Muscle of leg (tissue), 11 donors: Measurements from ENCODE around the gene RFTN1. TPM values are rescaled to one million over a fixed set of nuclear protein-coding genes. Genes with fewer than 3 reads are reported as not detected.

ENCODE experiments used
- DNase-seq: peaks from one replicate; pipeline ENCODE4 v3.0.0; 2013
- H3K27ac ChIP-seq: one replicate; pipeline ENCODE4 v1.5.1; 2013; ENCODE audit warnings: mild to moderate bottlenecking, low read length, control low read depth
- H3K27me3 ChIP-seq: one replicate; pipeline ENCODE4 v1.6.1; 2013; ENCODE audit warnings: low read length; ENCODE audit not compliant: control insufficient read depth, insufficient read depth
- H3K36me3 ChIP-seq: one replicate; pipeline ENCODE4 v1.6.1; 2013; ENCODE audit warnings: low read length; ENCODE audit not compliant: control insufficient read depth, insufficient read depth
- H3K4me1 ChIP-seq: one replicate; pipeline ENCODE4 v1.6.1; 2013; ENCODE audit warnings: low read length; ENCODE audit not compliant: control insufficient read depth, insufficient read depth
- H3K4me3 ChIP-seq: one replicate; pipeline ENCODE4 v1.5.1; 2013; ENCODE audit warnings: low read length, control low read depth
- H3K9me3 ChIP-seq: replicated peaks from 2 replicates; pipeline ENCODE4 v1.6.1; 2013; ENCODE audit warnings: low read depth, low read length; ENCODE audit not compliant: control insufficient read depth
- WGBS: methylation state at CpG from one replicate; pipeline ENCODE4 v1.1.5; 2013; ENCODE audit warnings: missing lambda C conversion rate; ENCODE audit not compliant: insufficient coverage; 5-methylcytosine and 5-hydroxymethylcytosine counted together
- polyA plus RNA-seq, 8 donors: library from polyadenylated mRNA; unstranded; fragments of 120-200 nt; gene quantifications; one replicate each; pipeline versions ENCODE4 v1.2.1 to v1.2.3, GENCODE V29; 2013; ENCODE audit warnings: inconsistent platforms in 1 of 8, low replicate concordance in 1 of 8; ENCODE audit not compliant: insufficient read length in 8 of 8, insufficient read depth in 1 of 8
- total RNA-seq: library from RNA; stranded (reverse); fragments of 120-200 nt; gene quantifications from one replicate; pipeline ENCODE4 v1.2.4, GENCODE V29; 2013

The RFTN1 gene
- total and polyA plus RNA-seq, 9 donors = 15.0 to 19.2 (median 15.6) TPM

DNA sequence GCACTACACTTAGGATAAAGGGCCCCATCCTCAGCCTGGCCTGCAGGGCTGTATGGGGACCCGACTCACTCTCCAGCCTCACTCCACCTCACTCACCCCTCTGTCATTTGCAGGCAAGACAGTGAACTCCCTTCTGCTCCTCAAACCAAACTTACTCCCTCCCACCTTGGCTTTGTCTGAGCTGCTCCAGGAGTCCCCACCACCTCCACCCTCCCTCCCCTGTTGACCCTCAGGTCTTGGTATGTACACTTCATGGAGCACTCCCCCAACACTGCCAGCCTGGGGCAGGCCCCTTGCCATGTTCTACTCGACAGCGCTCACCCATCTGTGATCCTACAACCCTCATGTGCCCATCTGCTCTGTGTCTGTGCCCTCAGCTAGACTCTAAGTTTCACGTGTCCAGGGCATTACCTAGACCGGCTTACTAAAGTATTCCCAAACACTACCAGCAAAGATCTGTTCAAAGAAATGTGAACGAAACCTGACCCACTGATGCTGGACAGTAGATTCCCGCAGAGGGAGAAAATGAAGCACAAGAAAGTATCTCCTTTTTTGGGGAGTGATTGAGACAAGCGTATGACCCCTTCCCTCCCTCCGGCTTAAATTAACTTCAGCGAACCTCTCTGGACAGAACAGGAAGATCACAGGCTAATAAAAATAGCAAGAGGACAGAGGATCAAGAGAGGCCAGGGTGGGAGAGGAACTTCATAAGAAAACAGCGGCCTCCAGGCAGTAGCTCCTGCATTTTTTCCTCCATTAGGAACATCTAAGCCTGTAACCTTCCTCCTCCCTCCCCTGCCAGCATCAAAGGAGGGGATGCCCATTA is 113.2 kb downstream of the RFTN1 start:
- no peak for DNase-seq
- no peaks in the 10 kb centered on the region for H3K27me3 ChIP-seq
- no peak overlapping the region for H3K27ac ChIP-seq
- WGBS = 76% methylated on average over 5 of the region's 11 CpGs
- no peak overlapping the region for H3K4me3 ChIP-seq
- peaks cover 16% of the 10 kb centered on the region for H3K4me1 ChIP-seq
- H3K36me3 ChIP-seq = no peaks in the 10 kb centered on the region
- no peaks in the 10 kb centered on the region for H3K9me3 ChIP-seq

DNA sequence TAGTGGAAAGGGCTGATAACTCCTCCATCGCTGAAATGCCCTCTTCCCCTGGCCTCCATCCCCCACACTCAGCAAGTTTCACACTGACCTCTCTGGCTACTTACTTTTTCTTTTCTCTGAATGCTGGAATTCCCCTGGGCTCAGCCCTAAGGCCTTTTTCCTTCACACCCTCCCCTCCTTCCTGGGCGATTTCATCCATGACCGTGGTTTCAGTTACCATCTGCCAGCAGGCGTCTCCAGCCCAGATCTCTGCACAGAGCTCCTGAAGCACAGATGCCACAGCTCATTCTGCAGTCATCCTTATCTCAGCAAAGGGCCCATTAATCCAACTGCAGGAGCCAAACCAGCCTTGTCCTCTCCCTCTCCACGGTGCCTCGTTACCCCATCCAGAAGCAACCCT is 114.0 kb downstream of the RFTN1 start:
- Histone ChIP-seq H3K4me3 (no peak overlapping the region), H3K36me3 (no peaks in the 10 kb centered on the region), H3K9me3 (no peaks in the 10 kb centered on the region), H3K27me3 (no peaks in the 10 kb centered on the region), H3K27ac (no peak overlapping the region), H3K4me1 (peaks cover 16% of the 10 kb centered on the region)
- WGBS = 47% methylated on average over 6 of the region's 6 CpGs
- peak; percentile 44 for DNase-seq

DNA sequence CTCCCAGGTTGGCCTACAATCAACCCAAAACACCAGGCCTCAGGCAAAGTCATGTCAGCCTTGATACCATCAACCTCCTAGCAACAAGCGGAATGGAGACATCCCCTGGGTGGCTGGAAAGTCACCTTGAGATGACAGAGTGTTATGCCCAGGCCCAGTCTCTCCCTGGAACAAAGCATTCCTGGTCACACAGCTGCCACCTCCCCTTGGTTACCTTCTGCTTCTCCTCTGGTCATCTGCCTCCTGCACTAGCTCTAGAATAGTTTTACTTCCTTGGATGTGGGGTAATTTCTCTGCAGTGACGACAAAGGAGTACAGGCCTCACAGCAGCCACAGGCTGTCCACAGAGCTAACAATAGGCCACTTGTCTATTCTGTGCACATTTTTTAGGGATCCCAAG is 114.9 kb downstream of the RFTN1 start:
- no peak for DNase-seq
- H3K27me3 ChIP-seq = no peaks in the 10 kb centered on the region
- H3K4me1 ChIP-seq = peaks cover 16% of the 10 kb centered on the region
- no peak overlapping the region for H3K4me3 ChIP-seq
- no peaks in the 10 kb centered on the region for H3K9me3 ChIP-seq
- H3K36me3 ChIP-seq = no peaks in the 10 kb centered on the region
- H3K27ac ChIP-seq = no peak overlapping the region
- WGBS = 60% methylated on average over 1 of the region's 2 CpGs

DNA sequence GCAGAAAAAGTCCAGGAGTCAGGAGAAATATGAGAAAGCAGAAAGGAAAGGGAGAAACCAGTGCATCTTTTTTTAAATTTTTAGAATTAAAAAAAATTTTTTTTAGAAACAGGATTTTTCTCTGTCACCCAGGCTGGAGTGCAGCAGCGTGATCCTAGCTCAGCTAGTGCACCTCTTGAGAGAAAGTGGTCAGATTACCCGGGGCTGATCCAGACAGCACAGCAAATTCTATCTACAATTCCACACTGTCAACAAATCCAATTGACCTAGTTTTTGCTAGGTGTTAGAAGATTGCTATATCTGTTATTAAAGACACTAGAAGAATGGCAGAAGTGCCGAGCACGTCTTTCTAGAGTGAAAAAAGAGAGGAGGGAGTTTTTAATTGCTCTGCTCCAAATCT is 117.3 kb downstream of the RFTN1 start:
- H3K27ac ChIP-seq = no peak overlapping the region
- H3K36me3 ChIP-seq = no peaks in the 10 kb centered on the region
- no peaks in the 10 kb centered on the region for H3K9me3 ChIP-seq
- peaks cover 16% of the 10 kb centered on the region for H3K4me1 ChIP-seq
- H3K27me3 ChIP-seq = no peaks in the 10 kb centered on the region
- H3K4me3 ChIP-seq = no peak overlapping the region
- no CpG with 5 or more reads among the region's 4 CpGs for WGBS
- no peak for DNase-seq

DNA sequence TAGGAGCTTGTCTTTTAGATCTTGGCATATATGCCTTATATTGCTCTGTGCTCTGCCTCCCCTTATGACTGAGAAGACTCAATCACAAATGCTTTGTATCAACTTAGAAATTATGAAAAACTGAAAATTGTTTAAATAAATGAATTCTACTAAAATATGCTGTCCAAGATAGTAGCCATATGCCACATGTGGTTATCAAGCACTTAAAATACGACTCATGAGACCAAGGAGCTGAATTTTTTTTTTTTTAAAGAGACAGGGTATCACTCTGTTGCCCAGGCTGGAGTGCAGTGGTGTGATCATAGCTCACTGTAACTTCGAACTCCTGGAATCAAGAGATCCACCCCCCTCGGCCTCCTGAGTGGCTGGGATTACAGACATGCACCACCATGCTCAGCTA is 118.3 kb downstream of the RFTN1 start:
- H3K9me3 ChIP-seq = no peaks in the 10 kb centered on the region
- H3K27me3 ChIP-seq = no peaks in the 10 kb centered on the region
- no peak overlapping the region for H3K4me3 ChIP-seq
- no peak overlapping the region for H3K27ac ChIP-seq
- no CpG with 5 or more reads among the region's 3 CpGs for WGBS
- no peaks in the 10 kb centered on the region for H3K36me3 ChIP-seq
- DNase-seq = no peak
- H3K4me1 ChIP-seq = peaks cover 10% of the 10 kb centered on the region

DNA sequence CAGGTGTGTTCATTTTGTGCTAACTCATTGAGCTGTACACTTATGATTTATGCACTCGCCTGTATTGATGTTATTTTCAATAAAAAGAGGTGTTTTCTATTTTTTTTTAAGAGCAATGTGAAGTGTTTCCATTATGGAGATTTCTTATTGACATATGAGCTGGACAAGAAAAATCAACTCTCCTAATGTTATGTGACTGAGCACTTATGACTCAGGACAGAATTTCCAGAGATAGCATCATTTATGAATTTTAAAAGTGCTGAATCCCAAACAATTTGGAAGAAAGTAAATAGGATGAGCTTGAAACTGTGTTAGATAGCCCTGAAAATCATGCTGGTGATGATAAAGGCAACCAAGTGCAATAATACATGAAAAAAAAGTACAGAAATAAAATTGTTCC is 118.9 kb downstream of the RFTN1 start:
- DNase-seq = no peak
- Histone ChIP-seq H3K9me3 (no peaks in the 10 kb centered on the region), H3K36me3 (no peaks in the 10 kb centered on the region), H3K4me1 (peaks cover 11% of the 10 kb centered on the region), H3K27me3 (no peaks in the 10 kb centered on the region), H3K4me3 (no peak overlapping the region), H3K27ac (no peak overlapping the region)
- WGBS = no CpG with 5 or more reads among the region's 1 CpG

DNA sequence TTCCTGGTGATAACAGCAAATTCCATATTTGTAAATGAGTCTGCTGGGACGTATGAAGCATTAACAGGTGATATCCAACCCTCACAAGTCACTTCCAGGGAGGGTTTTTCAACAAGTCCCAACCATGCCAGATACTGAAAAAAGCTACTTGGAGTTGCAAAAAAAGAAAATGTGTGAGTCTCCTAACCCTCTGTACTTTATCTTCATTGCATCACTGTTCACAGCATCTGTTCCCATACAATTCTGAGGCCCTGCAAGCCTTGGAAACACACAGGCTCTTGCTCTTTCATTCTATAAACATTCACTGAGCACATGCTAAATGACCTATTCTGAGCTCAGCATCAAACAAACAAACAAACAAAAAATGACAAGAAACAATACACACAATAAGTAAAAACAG is 120.8 kb downstream of the RFTN1 start:
- H3K36me3 ChIP-seq = no peaks in the 10 kb centered on the region
- no CpG with 5 or more reads among the region's 1 CpG for WGBS
- no peaks in the 10 kb centered on the region for H3K27me3 ChIP-seq
- no peaks in the 10 kb centered on the region for H3K9me3 ChIP-seq
- no peak overlapping the region for H3K4me3 ChIP-seq
- DNase-seq = peak; percentile 57
- H3K4me1 ChIP-seq = peaks cover 2% of the 10 kb centered on the region
- no peak overlapping the region for H3K27ac ChIP-seq

DNA sequence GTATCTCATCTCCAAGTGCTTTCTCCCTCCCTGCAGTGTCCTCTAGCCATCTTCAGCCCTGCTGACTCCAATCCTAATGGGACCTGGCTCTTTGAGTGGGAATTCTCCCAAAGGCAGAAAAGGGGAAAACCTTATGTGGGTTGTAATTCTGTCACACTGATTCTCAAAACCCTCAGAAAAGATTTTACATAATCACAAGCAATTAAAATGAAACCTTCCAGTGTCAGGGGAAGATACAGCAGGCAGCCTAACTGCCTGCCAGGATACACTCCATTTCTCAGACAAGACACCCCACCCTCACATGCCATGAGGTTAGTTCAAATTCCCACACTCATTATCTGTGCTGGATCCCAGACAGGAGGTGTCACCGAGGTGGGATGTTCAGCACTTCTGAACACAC is 121.4 kb downstream of the RFTN1 start:
- no peaks in the 10 kb centered on the region for H3K36me3 ChIP-seq
- DNase-seq = no peak
- H3K9me3 ChIP-seq = no peaks in the 10 kb centered on the region
- H3K27ac ChIP-seq = no peak overlapping the region
- 20% methylated on average over 1 of the region's 1 CpG for WGBS
- H3K4me1 ChIP-seq = peaks cover 4% of the 10 kb centered on the region
- no peak overlapping the region for H3K4me3 ChIP-seq
- H3K27me3 ChIP-seq = no peaks in the 10 kb centered on the region

DNA sequence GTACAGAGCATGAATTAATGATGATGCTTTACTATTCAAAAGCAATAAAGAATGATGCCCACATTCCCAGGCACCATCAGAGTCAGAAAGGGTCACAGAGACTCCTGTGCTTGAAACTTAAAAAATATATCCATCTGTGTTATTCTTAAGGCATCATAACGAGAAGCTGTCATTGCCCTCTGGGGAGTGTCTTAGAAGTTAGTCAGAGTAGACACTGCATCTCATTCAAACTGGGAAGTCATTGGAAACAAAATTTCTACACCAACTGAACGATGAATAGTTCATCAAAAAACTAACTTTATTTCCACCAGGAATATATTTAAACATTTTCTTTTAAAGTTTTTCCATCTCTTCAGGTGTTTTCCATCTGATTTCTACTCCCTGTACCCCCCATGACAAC is 122.9 kb downstream of the RFTN1 start:
- 100% methylated on average over 1 of the region's 2 CpGs for WGBS
- no peaks in the 10 kb centered on the region for H3K9me3 ChIP-seq
- DNase-seq = no peak
- H3K36me3 ChIP-seq = no peaks in the 10 kb centered on the region
- H3K27me3 ChIP-seq = no peaks in the 10 kb centered on the region
- peaks cover 4% of the 10 kb centered on the region for H3K4me1 ChIP-seq
- H3K4me3 ChIP-seq = no peak overlapping the region
- no peak overlapping the region for H3K27ac ChIP-seq

DNA sequence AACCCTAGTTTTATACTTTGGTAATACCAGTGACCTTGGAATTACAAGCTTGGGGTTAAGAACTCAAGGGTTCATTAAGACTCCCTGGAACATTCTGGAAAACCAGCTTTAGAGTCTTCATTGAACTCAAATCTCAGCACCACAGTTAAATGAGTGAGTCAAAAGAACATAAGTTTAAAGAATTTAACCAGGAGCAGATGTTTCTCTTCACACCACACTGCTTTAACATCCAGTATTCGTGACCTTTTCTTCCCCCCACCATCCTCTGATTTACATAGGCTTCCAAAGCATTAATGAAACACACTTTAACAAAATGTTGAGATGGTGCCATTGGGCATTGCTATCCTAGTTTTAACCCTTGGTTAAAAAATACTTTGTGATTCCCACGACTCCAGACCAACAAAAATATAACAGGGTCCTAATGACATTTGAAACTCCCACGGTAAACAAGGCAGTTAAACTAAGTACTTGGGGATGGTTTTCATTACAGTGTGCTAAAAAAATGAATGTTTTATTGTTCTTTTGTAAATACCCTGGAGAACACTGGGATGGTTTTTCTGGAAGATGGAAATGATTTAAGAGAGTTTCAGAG is 124.6 kb downstream of the RFTN1 start:
- WGBS = no CpG with 5 or more reads among the region's 3 CpGs
- Histone ChIP-seq H3K9me3 (no peaks in the 10 kb centered on the region), H3K27me3 (no peaks in the 10 kb centered on the region), H3K36me3 (no peaks in the 10 kb centered on the region), H3K4me3 (no peak overlapping the region), H3K4me1 (peaks cover 4% of the 10 kb centered on the region), H3K27ac (peak overlapping the region; percentile 37)
- peak; percentile 89 for DNase-seq
